ENCODE data around the gene LRRTM2.

Gene LRRTM2

DNA sequence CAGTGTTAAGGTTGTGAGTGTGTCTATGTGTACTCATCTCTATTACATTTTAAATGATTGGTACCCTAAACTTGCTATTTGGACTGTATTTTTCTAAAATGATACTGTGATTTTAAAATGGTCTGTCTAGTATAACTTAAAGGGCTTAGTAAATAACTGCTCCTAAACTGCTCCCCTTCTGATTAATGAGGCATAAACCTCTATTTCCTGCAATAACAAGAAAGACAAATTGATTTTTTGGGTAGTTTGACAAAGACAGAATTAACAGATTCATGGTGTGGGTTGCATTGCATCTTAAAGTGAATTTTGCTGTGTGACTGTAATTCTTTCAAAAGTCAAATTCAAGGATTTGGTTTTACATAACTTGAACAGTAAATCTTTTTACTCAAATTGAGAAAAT is 8.1 kb upstream of the LRRTM2 start:
- no peak for DNase-seq

DNA sequence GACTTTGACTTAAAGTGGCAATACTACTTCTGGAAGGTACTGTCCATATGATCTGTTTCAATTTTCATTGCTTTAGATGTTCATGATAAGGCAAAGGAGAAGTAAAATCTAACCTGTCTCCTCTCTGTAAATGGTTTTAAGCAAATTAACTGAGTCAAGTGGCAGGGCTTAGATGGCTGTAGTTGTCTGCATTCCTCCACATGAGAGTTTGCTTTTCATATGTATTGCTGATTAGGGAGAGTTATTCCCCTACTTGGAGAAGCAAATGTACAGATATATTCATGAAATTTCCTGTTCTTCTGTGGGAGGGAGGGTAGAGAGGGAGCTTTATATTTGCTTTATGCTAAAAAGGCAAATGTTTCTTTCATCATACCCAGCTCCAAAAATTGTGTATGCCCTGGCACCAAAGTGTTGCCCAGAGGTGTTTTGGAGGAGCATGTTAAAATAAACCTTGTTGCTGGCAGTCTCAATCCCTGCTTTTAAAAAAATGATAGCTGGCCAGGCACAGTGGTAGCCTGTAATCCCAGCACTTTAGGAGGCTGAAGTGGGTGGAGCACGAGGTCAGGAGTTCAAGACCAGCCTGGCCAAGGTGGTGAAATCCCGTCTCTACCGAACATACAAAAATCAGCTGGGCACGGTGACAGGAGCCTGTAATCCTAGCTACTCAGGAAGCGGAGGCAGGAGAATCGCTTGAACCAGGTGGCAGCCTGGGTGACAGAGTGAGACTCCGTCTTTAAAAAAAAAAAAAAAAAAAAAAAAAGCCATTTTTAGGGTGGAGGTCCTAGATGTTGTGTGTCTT is 3.5 kb upstream of the LRRTM2 start:
- DNase-seq = no peak

DNA sequence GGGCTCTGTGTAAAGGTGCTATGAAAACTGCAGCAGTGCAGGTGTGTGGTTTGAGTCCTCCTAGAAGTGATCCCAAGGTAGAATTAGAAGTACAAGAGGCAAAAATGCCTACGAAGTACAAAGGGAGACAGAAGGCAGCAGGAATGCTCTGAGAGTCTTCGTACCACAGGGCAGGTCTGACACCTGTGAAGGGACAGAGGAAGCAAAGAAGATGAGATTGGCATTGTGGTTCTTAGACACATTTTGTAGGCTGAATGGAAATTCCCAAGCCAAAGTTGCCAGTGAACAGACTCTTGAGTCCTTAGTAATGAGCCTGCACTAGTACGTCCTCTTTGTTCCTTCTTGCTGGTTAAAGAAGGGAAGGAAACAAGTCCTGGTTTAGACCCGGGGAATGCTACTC is 1.7 kb upstream of the LRRTM2 start:
- no peak for DNase-seq

DNA sequence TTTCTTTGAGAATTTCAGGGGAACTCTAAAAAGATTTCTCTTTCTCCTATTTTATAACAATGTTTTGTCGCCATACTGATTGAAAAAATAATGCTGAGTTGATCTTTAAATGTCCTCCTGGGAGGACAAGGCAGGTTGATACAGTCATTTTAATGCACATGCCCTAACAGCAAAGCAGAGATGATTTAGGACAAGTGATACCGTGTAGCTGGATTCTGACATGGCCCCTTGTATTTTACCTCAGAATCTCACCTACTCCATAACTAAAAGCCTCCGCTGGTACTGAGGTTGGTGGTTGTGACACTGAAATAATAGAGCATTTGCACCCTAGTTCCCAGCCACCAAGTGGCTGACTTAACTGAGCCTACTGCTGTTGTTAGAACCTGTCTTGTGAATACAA is 811 bp upstream of the LRRTM2 start:
- no peak for DNase-seq

DNA sequence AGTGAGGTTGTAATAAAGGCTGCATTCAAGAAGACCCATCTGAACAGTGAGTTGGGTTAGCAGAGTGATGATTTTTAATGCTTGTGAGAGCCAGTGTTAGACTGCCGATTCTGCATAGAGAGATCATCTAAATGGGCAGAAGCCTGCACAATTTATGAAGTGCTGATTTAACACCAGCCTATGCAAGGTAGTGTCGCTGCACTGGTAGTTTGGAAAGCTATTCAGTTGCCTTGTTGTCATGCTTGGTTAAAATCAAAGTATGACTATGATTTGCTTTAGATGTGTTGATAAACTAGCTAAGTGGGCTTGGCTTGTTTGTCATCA is 379 bp upstream of the LRRTM2 start:
- no peak for DNase-seq

DNA sequence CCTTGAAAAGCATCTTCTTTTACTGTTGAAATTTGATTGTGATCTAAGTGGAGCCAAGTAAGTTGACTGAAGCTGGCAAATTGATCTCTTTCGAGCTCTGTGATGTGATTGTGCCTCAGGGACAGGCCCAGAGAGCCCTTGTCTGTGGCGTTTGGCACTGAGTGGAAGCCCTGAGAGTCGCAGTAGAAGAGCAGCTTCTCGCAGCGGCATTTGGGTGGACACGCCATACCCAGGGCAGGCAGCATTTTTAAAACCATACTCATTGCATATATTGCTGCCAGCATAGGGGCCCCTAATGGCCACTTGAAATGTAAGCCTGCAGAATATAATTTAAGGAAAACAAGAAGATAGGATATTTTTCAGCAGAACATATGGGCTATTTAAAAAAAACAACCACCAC is 894 bp downstream of the LRRTM2 start:
- DNase-seq = no peak

DNA sequence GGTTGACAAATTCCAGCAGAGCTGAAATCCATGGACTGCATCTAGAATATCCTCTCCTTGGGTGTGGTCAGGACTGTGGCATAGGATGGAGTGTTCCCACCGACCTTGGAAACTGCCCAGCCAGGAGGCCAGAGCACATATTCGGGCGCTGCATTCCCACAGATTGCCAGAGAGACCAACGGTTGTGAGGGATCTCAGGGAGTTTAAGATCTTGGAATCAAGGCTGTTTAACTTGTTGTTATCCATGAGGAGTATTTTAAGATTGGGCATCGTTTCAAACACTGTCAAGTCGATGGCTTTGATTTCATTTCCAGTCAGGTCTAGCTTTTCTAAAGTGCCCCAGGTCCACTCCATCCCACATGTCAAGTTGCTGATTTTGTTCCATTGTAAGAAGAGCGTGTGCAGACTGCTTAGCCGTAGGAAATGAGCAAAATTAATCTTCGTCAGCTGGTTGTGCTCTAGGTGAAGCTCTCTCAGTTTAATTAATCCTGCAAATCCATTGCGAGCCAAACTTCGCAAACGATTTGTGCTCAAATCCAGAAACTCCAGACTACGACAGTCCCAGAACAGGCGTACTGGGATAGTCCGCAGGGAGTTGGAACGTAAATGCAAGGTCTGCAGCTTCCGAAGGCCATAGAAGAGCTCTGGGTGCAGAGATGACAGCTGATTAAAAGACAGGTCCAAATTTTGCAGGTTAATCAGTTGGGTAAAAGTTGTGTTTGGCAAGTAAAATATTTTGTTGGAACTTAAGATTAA is 1.5 kb downstream of the LRRTM2 start:
- DNase-seq = no peak

DNA sequence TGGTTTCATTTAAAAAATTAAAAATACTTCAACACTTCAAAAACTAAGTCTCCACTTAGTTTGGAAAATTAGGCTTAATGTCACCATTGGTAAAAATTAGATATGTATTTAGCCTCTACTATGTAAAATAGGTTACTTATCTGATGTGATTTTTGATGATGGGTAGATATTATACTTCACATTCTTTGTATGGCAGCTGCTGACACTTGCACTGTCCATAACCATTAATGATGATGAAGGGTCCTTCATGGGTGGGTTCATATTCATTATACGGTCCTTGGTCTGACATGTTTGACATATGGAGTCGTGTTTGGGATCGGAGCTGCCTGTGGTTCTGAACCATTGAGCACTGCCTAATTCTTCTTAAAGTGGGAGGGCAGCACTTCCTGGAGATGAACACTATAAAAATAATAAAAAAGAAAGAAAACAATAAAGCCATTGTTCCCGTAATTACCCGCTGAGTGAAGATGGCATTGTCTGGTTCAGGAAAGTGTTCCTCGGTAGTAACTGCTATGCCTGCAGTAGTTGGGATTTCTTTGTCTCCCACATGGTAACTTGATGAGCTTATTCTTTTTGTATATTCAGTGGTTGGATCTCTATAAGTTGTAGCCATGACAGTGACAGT is 2.2 kb downstream of the LRRTM2 start:
- no peak for DNase-seq

DNA sequence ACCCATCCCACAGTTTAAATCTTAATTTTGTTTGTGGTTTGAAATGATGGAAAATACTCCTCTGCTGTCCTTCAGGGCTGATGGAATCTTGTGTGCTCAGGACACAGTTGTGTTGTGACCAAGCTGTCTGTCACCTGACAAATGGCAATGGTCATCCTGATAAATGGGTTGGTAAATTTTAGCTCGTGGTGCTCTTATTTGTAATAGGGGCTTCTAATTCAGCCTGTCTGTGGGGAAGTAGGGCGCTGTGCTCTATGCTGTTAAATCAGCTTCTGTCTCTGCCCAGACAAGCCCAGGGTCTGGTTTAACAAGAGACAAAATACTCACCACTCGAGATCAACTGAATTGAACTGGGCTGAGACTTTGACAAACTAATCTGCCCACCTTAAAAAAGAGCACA is 4.5 kb downstream of the LRRTM2 start:
- no peak for DNase-seq

DNA sequence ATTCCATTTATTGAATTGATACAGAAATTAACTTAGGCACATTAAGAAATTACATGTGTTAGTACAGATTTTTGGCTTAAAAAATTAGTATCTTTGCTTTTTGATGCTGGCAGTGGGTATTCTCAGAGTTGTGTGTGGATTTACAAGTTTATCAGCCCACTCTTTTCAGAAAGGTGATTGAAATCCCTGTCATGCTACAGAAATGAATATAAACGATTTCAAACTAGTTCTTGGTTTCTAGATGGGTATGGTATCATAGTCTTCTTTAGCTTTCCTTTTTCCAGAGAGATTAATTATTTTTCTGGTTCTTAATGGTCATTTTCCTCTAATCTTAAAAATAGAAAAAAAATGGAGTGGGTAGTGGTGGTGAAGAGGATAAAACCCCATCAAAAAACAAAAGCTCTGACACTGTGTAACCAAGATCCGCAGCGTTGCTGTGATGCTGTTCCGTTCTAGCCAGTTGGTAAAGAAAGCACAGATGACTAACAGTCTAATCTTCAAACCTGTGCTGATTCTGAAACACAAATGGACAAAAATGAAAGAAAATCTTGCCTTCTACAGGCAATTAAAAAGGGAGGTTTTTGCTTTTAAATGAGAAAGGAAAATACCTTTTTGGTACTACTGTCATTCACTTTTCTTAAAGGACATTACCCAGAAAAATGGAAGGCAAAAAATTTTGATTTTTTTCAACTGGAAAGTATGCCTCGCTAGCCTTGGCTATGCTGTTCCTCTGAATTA is 5.2 kb downstream of the LRRTM2 start:
- no peak for DNase-seq

DNA sequence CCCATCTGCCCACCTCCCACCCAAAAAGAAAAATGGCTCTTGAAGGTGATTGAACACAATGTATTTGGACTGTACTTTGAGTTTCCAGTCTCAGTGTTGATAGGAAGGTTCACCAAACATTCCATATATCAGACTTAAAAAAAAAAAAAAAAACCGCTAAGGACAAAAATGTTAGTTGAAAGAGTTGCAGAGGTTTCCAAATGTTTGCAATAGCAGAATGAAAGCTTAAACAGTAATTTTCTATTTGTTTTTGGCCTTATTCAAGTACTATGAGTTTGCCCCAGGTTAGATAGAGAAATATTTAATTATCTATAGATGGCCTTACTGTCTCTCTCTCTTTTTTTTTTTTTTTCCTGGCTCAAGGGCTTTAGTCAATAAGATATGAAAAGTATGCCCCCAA is 6.1 kb downstream of the LRRTM2 start:
- no peak for DNase-seq

DNA sequence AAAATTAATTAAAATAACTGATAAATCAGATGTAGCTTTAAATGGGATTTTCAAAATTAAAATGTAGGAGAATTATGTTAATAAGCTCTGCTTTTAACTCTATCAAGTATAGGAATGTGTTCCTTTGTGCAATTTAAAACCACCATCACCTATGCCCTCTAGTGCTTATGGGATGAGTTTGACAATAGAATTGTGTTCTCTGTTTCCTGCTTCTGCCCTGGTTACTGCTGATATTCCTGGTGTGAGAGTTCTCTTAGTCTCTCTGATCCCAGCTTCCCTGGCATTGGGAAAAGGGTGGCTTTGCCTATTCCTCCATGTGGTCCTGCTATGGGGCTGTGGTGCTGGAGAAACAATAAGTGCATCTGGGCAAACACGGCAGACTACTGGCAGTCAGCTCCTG is 8.1 kb downstream of the LRRTM2 start:
- no peak for DNase-seq

DNA sequence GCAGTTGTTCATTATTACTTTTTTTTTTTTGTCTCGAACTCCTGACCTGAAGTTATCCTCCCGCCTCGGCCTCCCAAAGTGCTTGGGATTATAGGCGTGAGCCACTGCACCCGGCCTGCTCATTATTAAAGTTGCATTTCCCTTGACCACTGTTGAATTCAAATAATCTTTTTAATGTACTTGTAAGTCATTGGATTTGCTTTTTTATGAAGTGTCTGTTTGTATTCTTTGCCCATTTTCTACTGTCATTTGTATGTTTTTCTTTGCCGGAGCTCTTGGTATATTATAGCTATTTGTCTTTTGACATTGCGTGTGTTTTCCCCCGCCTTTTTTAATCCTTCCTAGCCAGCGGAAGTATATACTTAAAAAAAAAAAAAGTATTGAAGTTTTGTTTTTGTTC is 22.0 kb downstream of the LRRTM2 start:
- DNase-seq = no peak

DNA sequence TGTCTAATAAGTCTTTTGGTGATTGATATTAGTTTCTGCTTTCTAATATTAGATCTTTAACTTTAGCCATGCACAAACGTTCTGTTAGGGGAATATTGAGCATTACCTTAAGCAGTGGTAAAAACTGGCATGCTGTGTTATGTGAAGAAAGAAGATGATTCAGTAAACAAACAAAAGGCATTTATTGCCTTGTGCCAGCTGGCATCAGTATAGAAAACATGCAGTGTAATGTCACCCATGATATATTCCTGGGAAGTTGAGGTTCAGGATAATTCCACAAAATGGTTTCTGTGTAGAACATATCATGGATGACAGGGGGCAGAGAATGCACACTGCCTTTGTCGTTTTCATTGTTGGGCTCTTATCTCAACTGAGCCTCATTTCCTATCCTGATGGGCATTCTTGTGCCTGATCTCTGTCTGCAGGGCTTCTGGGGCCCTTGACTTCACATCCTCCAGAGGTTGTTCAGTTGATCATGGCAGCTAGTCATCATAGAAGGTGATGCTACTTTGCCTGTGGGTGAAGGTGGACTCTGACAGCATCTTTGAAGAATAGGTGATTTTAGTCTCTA is 24.2 kb downstream of the LRRTM2 start:
- no peak for DNase-seq

DNA sequence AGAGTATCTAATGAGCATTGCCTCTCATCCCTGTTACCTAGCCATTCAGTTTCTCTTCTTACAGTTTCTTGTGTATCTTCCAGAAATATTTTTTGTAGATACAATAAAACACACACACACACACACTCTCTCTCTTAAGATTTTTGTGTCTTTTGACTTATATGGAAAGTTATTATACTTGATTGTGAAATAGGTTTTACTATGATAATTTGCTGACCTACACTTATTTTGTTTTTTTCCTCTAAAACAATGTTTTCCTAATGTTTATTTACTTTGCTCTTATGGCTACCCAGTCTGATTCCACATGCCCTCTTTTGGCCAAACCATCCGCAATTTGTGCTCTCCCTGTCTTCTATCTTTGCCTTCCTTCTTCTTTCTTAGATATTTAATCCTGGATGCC is 25.3 kb downstream of the LRRTM2 start:
- DNase-seq = no peak

DNA sequence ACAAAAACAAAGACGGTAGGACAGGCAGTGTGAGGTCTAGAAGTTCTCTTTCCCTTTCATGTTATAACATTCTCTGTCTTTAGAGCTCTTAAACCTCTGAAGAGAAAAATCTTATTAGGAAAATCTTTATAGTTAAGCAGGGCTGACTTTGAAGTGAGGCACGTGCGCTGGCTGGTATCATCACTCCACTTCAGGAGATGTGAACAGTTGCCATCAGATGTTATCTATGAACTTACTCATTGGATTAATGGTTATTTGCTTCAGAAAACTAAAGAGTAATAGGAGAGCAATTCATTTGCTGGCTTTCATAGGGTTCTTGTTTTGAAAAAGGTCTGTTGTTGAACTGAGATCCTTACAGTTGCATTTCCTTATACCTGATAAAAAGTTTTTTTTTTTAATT is 25.7 kb downstream of the LRRTM2 start:
- DNase-seq = no peak

DNA sequence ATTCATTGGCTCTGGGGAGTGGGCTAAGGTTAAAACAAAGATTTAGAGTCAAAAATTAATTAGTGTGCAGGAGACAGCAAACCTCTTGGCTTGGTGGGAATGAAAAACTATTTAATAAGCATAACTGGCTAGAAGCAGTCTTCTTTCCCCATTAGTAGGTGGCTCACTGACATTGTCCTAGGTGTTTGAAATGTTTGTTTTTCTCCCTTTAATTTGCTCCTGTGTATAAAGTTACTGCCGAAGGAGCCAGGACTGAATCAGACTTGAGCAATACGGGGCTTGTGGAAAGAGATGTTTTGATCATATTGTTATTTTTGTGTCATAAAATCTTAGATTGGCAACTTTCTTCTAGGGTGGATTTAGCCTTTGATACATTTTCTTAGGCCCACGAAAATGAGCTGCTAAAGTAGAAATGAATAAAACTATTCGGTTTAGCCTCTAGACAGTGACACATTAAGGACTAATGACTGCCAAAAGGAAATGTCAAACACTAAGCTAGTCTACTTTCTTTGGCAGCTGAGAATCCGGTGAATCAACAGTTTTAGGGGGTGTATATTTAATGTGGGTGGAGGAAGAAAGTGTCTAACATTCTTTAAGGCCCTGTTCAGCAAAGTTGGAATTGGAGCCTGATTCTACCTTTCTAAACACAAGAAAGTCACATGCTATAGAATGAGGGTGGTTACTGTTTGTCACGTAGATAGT is 30.2 kb downstream of the LRRTM2 start:
- no peak for DNase-seq

DNA sequence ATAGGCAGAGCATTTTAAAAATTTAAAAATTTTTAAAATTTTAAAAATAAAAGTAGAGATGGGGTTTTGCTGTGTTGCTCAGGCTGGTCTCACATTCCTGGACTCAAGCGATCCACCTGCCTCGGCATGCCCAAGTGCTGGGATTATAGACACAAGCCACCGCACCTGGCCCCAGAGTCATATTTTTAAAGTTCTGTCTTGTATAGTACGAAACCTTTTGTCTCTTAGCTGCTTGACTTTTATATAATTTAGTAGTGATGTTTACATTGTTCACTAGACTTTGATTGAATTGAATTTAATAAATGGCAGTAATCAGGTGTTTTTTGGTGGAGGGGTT is 31.0 kb downstream of the LRRTM2 start:
- DNase-seq = no peak

DNA sequence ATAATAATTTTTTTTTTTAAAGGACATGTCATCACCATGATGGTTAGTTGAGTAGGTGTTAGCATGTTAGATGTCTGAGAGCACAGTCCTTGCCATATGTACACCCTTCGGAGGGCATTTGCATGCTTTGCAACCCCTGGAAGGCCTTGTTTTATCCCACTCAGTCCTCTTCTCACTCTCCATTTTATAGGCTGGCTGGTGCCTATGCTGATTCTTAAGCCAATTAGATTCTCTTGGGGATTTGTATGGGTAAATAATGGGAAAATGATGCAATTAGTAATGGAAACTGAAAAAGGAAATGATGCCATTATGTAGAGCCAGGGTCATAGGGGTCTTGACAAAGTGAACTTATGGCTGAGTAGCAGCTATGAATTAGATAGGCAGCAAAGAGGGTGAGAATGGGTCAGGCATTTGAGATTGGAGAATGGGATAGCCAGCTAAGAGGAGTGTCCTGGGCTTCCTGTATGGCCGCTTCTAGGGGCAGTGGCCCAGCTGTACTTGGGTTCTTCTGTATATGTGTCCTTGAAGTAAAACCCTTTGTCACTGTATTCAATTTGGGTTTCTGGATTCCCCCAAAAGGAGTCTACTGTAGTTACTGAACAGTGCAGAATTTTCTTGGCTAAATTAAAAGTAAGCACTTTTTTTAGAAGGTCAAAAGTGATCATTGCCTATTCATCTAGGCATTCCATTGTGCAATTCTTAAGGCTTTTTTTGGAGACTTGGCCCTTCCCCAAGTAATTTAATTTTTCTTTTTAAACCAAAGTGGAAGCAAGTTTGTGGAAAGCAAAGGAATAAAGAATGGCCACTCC is 31.6 kb downstream of the LRRTM2 start:
- DNase-seq = no peak

DNA sequence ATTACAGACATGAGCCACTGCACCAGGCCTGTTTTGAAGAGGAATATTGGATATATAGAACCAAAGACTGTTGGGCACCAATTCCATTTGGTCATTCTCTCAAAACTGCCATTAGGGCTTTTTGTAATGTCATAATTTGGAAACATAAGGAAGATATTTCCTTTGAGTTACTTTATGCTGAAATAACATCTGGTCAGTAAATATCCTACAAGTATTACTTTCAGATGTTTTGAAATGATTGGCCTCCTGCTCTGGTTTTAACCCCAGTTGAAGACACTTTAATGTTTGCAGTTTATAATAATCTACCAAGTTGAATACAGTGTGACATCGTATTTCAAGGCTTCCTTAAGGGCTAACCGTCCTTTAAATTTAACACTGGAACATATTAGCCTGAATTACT is 33.6 kb downstream of the LRRTM2 start:
- DNase-seq = no peak

DNA sequence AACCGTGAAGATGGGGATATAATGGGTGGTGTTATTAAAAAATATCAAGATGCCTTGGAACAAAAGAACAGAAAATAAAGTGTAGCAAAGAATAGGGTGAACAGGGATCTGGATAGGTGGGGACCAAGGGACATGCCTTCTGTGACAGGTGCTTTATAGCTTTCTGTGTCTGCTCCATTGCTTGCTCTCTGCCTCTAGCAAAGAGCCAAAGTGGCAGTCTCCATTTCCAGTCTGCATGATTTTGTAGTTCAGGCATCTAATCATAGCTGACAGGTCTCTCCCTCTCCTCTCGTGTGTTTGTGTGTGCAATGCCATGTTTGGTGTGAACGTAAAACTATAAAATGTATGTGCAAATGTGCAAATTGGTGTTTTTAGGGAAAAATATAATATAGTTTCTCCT is 35.0 kb downstream of the LRRTM2 start:
- no peak for DNase-seq

DNA sequence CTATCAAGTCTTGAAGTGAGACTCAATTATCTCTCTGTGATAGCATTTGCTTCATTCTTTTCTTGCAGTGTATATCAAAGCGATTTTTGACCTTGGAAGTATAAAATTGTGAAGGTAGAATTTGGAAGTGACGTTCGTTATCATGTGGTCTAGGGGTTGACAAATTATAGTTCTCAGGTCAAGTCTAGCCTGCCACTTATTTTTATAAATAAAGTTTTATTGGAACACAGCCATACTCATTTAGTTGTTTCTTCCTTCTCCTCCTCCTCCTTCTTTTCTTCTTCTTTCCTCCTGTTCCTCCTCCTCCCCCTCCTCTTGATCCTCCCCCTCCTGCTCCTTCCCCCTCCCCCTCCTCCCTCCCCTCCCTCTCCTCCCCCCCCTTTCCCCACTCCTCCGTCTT is 38.0 kb downstream of the LRRTM2 start:
- DNase-seq = no peak
